ENCODE data around the gene SORCS2. TPM values are rescaled to one million over a fixed set of nuclear protein-coding genes. Genes with fewer than 3 reads are reported as not detected.

Gene SORCS2
- total RNA-seq, 1 donor from 2014 or later, result 4.9 TPM

GRCh38 chr4:7414736-7415510 is 222.6 kb downstream of the SORCS2 start:
- no peak for FAIRE-seq

GRCh38 chr4:7415927-7416686 is 223.8 kb downstream of the SORCS2 start:
- FAIRE-seq, result no peak
- DNase-seq (ENCODE audit: low spot score in 2 of 2), result no peak

More at GRCh38 chr4:7414736-7415510, 222.6 kb downstream of the SORCS2 start:
- no peak for DNase-seq (ENCODE audit: low spot score in 2 of 2)

- DNase-seq (ENCODE audit: low spot score in 2 of 2) (no peak), FAIRE-seq (no peak)
Measured at GRCh38 chr4:7416745-7417432, 224.6 kb downstream of the SORCS2 start.

- DNase-seq (ENCODE audit: low spot score in 2 of 2) (no peak), FAIRE-seq (no peak)
Measured at GRCh38 chr4:7417639-7418038, 225.3 kb downstream of the SORCS2 start.

- FAIRE-seq, result no peak
- DNase-seq (ENCODE audit: low spot score in 2 of 2), result no peak
Measured at GRCh38 chr4:7418131-7418943, 226.0 kb downstream of the SORCS2 start.

GRCh38 chr4:7419961-7420660 is 227.8 kb downstream of the SORCS2 start:
- no peak for DNase-seq (ENCODE audit: low spot score in 2 of 2)
- no peak for FAIRE-seq

- no peak for FAIRE-seq
- no peak for DNase-seq (ENCODE audit: low spot score in 2 of 2)
Measured at GRCh38 chr4:7420661-7421040, 228.3 kb downstream of the SORCS2 start.

GRCh38 chr4:7421356-7422150 is 229.2 kb downstream of the SORCS2 start:
- no peak for FAIRE-seq
- DNase-seq (ENCODE audit: low spot score in 2 of 2), result no peak

GRCh38 chr4:7422151-7422897 is 230.0 kb downstream of the SORCS2 start:
- DNase-seq (ENCODE audit: low spot score in 2 of 2) (no peak), FAIRE-seq (no peak)

GRCh38 chr4:7422898-7423180 is 230.5 kb downstream of the SORCS2 start:
- FAIRE-seq, result no peak
- DNase-seq (ENCODE audit: low spot score in 2 of 2), result no peak

GRCh38 chr4:7423391-7423790 is 231.1 kb downstream of the SORCS2 start:
- no peak for DNase-seq (ENCODE audit: low spot score in 2 of 2)

GRCh38 chr4:7423801-7424552 is 231.6 kb downstream of the SORCS2 start:
- DNase-seq (ENCODE audit: low spot score in 2 of 2) (no peak), FAIRE-seq (no peak)

More at GRCh38 chr4:7423391-7423790, 231.1 kb downstream of the SORCS2 start:
- FAIRE-seq, result no peak

GRCh38 chr4:7424553-7425111 is 232.3 kb downstream of the SORCS2 start:
- no peak for DNase-seq (ENCODE audit: low spot score in 2 of 2)

GRCh38 chr4:7425124-7425523 is 232.8 kb downstream of the SORCS2 start:
- FAIRE-seq (no peak), DNase-seq (ENCODE audit: low spot score in 2 of 2) (no peak)

More at GRCh38 chr4:7424553-7425111, 232.3 kb downstream of the SORCS2 start:
- FAIRE-seq, result no peak

- DNase-seq (ENCODE audit: low spot score in 2 of 2), result no peak
- FAIRE-seq, result no peak
Measured at GRCh38 chr4:7425591-7426468, 233.5 kb downstream of the SORCS2 start.

GRCh38 chr4:7426525-7427171 is 234.3 kb downstream of the SORCS2 start:
- DNase-seq (ENCODE audit: low spot score in 2 of 2), result no peak
- no peak for FAIRE-seq
